HT-29 (cell line): ENCODE data around the gene ZNF135. TPM values are rescaled to one million over a fixed set of nuclear protein-coding genes. Genes with fewer than 3 reads are reported as not detected.
A peak's percentile ranks its signal among the peaks of the same experiment; 100 is the strongest.

Source experiments
- DNase-seq: peaks from one replicate; pipeline ENCODE4 v3.0.0-alpha.2; 2015; ENCODE audit warnings: low spot score
- total RNA-seq: library from RNA; depleted of rRNA; stranded (reverse); fragments of >200 nt; shearing (Covaris generic); gene quantifications from 2 replicates; pipeline ENCODE4 v1.2.3, GENCODE V29; 2014; rRNA removed

ZNF135 gene
- total RNA-seq, result not detected in 2 replicates

DNA sequence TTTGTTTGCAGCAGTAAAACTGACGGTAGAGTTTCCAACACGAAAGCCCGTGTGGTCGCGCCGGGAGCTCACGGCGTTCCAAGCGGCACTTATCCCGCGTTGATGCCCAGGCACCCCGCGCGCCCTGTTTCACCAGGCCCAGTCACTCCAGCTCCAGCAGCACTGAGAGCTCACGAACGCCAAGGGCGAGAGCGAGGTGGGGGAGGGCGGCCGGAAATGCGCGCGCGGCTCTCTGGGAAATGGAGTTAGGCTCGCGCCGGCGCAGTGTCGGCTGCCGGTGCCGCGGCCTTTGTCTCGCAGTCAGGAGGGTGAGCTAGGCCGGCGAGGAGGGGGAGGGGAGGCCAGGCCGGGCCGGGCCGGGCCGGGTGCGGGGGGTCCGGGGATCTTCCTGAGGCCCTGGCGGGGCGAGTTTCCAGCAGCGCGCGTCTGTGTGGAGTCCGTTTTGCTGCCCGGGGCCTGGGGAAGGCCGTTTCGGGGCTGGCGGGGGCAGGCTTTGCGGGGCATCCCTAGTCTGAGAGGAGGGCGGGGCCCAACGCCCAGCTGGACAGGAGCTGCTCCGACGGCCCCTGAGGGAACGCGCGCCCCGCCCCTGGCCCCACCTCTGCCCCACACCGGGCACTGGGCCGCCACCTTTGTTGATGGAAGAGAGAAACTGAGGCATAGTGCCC lies at the start of gene ZNF135:
ZNF135 (plus strand) TSS at position 280 of the 668 bp plus-strand sequence. CDS start 721 bp downstream, outside the sequence.
- no peak for DNase-seq

DNA sequence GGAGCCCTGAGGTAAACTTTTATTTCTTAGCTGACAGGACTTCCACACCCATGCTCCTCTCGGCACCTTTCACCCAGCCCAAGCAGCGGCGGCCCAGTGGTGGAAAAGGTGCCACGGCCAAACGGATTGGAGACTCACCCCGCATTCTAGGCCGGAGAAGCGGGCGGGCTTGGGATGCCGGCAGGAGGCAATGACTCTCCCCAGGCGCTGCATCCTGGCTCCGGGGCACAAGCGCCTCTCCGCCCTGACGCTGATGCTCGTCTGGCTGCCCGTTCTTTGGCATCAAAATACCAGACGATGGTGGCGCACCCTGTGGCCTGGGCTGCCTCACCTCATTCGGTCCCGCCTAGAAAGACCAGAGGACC lies 49.8 kb upstream of the ZNF135 start:
- no peak for DNase-seq

DNA sequence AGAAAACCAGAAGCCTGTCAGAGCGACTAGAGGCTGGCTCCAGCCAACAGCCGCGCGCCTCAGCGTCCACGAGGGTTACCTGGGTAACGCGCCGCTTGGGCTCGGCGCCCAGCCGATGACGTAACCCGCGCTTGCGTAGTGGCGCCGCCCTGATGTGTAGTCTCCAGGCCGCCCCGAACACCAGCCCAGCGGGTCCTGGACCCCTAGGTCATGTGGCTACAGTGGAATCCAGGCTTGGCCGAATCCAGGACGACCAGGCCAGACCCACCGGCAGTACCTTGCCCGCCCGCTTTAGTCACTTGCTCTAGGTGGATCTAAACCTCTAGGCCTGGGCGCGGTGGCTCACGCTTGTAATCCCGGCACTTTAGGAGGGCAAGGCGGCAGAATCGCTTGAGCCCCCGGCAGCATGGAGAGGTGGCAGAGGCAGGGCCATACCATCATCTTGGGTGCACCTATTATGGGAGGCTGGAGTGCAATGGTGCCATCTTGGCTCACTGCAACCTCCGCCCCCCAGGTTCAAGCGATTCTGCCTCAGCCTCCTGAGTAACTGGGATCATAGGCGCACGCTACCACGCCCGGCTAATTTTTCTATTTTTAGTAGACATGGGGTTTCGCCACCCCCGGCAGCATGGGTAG lies 49.3 kb upstream of the ZNF135 start:
- no peak for DNase-seq

DNA sequence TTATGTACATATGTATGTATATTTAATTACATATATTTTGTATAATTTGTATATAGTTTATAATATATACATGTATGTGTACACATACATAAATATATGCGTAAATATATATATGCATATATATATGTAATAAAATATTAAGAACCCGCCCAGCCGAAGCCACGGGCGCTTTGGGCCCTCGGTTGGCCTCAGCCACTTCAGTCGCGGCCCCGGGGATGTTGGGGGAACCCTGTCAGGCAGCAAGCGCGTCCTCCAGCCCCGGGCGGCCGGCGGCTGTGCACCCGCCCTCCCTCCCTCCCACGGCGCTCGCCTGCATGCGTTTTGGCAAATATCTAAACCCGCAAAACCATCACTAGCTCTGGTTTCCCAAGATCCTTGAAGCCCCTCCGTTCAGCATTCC lies 48.6 kb upstream of the ZNF135 start:
- DNase-seq, result no peak

DNA sequence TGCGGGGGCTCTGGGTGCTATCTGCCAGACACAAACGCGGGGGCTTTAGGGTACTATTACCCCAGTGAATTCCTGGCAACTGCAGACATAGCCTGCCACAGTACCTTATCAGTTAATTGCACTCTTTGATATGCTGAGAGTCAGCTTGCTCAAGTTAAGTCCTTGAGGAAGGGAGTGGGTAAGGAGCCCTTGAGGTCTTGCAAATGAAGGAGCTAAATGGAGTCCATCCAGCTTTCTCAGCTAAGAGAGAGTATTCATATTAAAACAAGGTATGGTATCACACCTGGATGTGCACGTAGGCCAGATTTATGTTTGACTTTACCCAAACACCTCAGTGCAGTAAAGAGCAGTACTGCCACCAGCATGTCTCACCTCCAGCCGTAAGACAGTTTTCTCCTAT lies 44.9 kb upstream of the ZNF135 start:
- DNase-seq, result no peak

DNA sequence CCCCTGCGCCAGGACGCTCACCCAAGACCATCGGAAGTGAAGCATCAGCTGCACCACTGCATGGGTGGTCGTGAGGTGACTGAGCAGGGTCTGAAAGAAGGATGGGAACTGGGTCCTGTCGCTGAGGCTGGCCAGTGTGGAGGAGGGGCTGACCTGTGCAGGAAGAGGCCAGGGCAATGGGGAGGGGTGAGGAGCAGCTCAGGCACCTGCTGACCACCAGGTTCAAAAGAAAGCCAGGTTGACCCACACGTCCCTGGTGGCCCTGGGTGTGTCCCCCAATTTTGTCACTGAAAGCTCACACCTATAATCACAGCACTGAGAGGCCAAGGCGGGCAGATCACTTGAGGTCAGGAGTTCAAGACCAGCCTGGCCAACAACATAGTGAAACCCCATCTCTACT lies 39.0 kb upstream of the ZNF135 start:
- DNase-seq, result no peak

DNA sequence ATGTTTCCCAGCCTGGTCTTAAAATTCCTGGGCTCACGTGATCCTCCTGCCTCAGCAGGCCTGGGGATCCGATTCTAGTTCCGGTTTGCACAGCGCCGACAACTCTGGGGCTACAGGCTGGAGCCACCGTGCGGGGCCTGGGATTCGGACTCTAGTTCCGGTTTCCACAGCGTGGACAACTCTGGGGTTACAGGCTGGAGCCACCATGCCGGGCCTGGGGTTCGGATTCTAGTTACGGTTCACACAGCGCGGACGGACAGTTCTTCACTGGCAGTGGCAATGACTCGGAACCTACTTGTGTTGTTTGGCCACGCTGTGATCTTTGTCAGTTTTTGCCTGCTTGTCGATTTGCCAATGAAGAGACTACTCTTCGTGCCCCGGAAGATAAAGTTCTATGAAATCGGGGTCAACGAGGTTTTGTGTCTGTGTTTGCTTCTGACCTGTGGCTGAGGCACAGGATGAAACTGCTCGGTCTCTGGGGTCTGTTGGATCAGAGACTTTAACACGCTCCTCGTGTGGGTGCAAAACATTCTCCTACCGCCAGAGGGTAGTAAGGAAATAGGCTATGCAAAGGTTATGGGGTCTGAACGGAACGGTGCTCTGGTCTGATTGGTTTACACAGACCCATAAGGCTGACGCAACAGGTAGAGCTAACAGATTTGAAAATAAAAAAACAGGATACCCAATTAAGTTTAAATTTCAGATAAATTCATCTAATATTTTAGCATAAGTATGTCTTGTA lies 37.4 kb upstream of the ZNF135 start:
- DNase-seq, result peak; percentile 40

DNA sequence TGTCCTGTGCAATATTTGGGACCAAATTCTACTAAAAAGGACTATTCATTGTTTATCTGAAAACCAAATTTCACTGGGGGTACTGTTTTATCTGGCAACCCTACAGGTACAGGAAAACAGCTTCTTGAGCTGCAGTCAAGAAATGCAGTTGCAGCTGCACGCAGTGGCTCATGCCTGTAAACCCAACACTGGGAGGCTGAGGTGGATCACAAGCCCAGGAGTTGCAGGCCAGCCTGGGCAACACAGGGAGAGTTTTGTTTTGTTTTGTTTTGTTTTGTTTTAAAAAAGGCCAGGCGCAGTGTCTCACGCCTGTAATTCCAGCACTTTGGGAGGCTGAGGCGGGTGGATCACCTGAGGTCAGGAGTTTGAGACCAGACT lies 36.8 kb upstream of the ZNF135 start:
- no peak for DNase-seq

DNA sequence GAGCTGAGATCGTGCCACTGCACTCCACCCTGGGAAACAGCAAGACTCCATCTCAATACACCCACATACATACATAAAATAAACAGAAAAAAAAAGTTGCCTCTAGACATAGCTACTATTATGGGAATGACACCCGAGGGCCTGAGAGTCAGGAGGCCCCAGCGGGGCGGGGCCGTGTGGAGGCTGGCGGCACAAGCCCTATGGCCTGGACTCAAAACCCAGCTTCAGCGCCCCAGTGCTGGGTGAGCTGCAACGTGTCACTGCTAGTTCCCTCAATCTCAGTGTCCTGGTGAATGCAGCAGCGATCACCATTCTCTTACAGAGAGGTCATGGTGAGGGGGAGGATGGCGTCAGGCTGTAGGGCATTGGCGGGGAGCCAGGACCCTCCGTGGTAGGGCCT lies 34.4 kb upstream of the ZNF135 start:
- DNase-seq, result no peak

DNA sequence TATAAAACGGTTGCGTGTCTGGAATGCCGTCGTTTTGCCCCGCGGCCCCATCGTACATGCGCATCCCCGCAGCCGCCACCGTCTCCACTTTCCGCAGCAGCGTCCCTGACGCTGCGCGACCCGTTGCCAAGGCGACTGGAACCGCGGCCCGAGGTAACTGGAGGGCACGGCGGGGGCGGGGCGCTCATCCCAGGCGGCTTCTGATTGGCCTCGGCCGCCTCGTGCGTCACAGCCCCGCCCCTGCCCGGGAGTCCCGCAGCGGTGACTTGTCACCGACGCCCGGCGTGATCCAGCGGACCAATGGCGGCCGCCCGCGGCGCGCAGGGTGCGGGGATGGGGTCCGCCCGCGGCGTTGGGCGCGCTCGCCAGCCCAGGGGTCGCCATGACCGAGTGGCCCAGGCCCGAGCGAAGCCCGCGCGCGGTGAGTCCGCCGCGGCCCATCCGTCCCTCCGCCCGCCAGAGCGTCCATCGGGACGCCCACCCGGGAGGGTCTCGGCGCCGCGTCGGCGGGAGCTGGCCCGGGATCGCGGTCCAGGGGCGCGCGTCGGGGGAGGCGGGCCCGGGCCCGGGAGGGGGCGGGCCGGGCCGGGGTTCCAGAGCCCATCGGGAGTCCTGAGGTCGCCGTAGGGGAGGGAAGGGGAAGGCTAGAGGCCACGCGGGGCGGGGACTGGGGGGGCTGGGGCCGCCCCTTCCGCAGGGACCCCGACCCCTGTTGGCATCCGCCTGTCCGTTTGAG lies 25.2 kb upstream of the ZNF135 start, which contains the start of gene ZSCAN1:
ZSCAN1 (plus strand) TSS at position 285 of the 736 bp plus-strand sequence. CDS start 3,812 bp downstream, outside the sequence.
- DNase-seq, result no peak

DNA sequence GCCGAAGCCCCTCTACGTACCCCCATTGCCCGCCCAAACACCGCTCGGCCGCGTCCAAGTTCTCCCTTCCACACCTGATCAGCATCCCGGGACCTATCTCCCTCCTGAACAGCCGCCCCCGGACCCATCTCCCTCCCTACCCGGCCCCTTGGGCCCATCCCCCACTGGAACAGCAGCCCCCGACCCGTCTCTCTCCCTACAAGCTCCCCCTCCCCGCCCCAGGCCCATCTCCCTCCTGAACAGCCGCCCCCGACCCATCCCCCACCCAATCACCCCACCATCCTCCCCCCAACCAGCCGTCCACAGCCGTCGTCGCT lies 24.6 kb upstream of the ZNF135 start:
- DNase-seq, result no peak

DNA sequence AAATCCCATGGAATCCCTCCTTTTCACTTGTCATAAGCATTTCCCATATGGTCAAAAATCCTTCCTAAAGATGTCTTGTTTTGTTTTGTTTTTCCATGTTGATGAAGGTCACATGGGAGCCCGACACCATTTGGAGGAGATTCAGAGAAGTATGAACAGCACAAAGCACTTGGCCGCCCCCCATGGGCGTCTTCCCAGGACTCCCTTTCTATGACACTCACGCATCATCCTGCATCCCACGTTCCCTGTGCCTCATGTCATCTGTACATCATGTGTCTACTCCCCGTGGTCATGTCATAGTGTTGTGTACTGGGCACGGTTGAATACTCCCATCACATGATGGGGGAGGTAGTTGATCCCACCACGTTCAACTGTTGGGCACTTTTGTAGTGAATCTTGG lies 23.2 kb upstream of the ZNF135 start:
- DNase-seq, result no peak

DNA sequence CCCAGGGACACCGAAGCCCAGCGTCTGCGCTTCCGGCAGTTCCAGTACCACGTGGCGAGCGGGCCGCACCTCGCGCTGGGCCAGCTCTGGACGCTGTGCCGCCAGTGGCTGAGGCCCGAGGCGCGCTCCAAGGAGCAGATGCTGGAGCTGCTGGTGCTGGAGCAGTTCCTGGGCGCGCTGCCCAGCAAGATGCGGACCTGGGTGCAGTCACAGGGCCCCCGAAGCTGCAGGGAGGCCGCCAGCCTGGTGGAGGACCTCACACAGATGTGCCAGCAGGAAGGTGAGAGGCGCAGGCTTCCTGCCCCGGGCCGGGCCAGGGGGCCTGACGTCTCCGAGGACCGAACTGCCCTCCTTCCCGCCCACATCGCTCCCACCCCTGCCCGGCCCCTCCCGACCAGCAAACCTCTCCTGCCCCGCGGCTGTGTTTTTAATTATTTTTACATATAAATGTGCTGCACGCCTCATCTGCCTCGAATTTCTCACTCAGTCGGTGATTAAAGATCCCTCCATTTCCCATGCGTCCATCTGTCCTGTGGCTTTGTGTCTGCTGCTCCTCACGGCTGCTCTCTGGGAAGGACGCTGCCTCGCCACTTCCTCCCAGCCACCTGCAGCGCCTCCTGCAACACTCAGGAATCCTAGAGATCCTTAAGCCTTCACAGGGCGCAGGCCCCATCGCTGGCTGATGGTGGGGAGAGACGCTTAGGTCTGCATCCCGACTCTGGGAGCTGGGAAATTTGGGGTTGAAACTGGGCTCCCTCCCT lies 21.0 kb upstream of the ZNF135 start:
- no peak for DNase-seq

DNA sequence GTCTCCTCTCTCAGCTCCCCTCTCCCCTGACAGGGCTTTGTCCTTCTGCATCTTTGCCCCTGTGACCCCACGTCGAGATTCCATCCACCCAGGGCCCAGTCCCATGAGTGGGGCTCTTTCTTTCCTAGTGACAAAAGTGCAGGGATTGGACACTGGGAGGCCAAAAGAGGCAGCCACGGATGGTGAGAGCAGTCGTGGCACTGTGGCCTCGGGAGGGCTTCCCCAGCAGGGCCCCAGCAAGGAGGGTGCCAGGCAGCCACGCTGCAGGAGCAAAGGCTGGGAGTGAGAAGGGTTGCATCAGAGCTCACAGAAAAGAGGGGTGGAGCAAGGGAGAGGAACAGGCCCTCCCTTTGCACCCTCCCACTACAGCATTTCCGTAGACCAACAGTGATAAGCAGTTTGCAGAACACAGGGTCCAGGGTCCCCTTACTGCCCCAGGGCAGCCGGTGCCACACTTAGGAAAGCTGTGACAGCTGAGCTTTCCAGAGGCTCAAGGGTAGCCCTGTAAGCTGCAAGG lies 20.3 kb upstream of the ZNF135 start:
- DNase-seq, result no peak

DNA sequence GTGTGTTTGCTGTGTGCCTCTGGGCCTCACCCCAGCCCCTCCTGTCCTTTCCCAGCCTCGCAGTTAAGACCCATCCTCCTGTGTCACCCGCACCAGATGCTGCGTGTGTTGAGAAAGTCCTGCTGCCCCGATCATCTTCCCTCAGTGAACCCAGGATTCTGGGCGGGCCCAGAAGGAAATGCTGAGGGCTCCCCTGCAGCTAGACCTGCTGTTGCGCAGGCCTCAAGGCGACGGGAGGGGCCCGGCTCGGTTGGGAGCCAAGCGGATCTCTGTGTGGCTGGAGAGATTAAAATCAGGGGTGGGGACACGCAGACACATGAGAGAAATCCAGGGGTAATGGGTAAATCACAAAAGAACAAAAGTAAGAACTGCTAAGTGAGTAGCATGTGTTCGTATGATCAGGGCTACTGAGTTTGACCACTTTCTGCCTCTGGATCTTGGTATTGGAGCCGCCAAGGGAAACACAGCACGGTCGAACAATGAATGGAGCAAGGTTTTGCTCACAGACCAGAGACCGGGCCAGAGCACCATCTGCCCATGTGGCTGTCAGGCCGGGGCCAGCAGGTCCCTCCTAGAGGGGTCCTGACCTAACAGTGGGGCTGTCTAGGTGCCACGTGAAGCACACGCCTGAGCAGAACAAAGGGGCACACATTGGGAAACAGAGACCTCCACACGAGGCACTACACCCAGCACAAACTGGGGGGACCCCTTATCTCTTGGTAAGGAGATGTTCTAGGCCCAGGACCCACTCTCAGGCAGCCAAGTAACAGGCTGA lies 18.1 kb upstream of the ZNF135 start:
- no peak for DNase-seq

DNA sequence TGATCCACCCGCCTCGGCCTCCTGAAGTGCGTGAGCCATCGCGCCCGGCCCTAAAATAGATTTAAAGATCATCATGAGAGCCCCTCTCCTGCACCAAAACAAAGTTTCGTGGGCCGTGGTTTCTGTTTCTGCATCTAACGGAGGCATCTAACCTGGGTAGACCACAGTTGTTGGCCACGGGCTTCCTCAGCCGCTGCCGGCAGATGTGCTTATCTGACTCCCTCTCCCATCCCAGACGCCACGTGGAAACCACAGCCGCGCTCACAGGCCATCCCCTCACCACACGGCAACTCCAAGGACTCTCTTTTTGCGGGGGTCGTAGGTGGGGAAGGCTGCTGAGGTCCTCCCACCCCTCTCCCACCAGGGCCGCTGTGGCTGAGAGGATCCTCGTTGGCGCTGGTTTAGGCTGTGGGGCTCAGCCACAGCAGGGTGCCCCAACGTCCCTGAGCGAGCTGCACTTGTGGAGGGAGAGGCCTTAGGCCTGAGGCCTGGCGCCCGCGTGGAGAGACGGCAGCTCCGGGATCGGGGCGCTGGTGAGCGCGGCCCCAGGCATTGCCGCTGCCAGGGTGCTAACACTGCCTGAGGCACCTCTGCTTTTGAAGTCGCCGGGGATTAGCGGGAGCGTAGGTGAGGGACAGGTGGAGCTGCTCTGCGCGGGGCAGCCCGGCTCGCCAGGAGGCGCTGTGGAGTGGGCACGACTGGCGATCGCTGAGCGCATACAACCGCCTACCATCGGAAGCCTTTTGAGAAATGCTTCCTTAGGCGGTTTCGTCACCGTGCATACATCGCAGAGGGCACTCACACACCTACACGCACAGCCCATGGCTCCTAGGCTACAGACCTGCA lies 16.4 kb upstream of the ZNF135 start:
- no peak for DNase-seq

DNA sequence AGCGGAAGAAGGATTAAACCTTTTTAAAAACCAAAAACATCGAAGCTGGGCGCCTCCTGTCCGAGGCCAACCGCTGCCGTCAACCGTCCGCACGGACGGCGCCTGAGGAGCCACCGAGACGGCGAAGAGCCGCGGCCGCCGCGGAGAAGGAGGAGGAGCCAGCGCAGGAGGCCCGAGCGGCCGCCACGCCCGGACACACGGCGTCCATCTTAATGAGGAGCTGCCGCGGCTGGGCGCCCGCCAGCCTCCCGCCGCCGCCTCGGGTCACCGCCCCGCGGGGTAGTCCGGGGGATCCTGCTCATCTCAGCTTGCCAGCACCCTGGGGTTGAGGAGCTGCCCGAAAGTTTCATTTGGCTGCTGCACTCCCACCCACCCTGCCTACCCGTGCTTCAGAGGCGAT lies 14.7 kb upstream of the ZNF135 start:
- DNase-seq, result no peak

DNA sequence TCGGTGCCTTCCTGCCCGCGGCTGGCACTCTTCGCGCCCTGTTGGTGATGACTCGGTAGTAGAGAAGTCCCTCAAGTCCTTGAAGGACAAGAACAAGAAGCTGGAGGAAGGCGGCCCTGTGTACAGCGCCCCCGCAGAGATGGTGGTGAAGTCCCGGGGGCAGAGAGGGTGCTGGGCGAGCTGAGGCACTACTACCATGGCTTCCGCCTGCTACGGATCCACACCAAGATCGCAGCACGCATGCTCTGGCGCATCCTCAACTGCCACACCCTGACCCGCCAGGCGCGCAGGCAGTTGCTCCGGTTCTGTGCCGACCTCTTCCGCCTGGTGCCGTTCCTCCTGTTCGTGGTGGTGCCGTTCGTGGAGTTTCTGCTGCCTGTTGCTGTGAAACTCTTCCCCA lies 14.2 kb upstream of the ZNF135 start:
- DNase-seq, result no peak

DNA sequence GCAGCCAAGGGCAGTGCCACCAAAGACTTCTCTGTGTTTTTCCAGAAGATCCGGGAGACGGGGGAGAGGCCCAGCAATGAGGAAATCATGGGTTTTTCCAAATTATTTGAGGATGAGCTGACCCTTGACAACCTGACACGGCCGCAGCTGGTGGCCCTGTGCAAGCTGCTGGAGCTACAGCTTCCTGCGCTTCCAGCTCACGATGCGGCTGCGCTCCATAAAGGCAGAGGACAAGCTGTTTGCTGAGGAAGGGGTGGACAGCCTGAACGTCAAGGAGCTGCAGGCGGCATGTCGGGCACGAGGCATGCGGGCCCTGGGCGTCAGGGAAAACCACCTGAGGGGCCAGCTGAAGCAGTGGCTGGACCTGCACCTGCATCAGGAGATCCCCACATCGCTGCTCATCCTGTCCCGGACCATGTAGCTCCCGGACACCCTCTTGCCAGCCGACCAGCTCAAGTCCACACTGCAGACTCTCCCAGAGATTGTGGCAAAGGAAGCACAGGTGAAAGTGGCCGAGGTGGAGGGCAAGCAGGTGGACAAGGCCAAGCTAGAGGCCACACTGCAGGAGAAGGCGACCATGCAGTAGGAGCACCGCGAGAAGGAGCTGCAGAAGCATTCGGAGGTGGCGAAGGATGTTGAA lies 13.6 kb upstream of the ZNF135 start:
- DNase-seq, result no peak
